ENCODE data around the gene B3GNT8.

DNA sequence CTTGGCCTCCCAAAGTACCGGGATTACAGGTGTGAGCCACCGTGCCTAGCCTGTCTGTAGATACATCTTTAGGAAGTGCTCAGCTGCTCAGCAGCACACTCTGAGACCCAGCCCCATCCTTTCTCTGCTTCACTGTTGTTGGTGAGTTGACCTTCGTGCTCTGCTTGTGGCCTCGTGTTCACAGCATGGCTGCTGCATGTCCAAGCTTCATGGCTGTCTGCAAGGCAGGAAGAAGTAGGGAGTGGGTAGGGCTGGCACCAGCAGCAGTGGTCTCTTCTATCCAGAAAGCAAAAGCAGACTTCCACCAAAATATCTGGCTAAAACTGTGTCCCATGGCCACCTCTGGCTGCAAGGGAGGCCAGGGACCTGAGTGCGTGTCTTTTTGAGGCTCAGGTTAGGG, 14.2 kb downstream of the B3GNT8 start:
- TF ChIP-seq, protein P1, sequence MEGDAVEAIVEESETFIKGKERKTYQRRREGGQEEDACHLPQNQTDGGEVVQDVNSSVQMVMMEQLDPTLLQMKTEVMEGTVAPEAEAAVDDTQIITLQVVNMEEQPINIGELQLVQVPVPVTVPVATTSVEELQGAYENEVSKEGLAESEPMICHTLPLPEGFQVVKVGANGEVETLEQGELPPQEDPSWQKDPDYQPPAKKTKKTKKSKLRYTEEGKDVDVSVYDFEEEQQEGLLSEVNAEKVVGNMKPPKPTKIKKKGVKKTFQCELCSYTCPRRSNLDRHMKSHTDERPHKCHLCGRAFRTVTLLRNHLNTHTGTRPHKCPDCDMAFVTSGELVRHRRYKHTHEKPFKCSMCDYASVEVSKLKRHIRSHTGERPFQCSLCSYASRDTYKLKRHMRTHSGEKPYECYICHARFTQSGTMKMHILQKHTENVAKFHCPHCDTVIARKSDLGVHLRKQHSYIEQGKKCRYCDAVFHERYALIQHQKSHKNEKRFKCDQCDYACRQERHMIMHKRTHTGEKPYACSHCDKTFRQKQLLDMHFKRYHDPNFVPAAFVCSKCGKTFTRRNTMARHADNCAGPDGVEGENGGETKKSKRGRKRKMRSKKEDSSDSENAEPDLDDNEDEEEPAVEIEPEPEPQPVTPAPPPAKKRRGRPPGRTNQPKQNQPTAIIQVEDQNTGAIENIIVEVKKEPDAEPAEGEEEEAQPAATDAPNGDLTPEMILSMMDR (IDR thresholded peaks at IDR 0.05) = no peak
- TF ChIP-seq SIN3A (IDR thresholded peaks at IDR 0.05; ENCODE audit: borderline replicate concordance, insufficient read depth, low read depth, low read length) (no peak), POLR2AphosphoS5 (IDR thresholded peaks at IDR 0.05; ENCODE audit: low read depth, low read length) (no peak)
- TF ChIP-seq, protein P2, sequence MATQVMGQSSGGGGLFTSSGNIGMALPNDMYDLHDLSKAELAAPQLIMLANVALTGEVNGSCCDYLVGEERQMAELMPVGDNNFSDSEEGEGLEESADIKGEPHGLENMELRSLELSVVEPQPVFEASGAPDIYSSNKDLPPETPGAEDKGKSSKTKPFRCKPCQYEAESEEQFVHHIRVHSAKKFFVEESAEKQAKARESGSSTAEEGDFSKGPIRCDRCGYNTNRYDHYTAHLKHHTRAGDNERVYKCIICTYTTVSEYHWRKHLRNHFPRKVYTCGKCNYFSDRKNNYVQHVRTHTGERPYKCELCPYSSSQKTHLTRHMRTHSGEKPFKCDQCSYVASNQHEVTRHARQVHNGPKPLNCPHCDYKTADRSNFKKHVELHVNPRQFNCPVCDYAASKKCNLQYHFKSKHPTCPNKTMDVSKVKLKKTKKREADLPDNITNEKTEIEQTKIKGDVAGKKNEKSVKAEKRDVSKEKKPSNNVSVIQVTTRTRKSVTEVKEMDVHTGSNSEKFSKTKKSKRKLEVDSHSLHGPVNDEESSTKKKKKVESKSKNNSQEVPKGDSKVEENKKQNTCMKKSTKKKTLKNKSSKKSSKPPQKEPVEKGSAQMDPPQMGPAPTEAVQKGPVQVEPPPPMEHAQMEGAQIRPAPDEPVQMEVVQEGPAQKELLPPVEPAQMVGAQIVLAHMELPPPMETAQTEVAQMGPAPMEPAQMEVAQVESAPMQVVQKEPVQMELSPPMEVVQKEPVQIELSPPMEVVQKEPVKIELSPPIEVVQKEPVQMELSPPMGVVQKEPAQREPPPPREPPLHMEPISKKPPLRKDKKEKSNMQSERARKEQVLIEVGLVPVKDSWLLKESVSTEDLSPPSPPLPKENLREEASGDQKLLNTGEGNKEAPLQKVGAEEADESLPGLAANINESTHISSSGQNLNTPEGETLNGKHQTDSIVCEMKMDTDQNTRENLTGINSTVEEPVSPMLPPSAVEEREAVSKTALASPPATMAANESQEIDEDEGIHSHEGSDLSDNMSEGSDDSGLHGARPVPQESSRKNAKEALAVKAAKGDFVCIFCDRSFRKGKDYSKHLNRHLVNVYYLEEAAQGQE (IDR thresholded peaks at IDR 0.05; ENCODE audit: insufficient read depth in 1 of 2, low read depth in 2 of 2, low read length in 1 of 2) = no peak
